Activated CD8-positive, alpha-beta memory T cell treated with anti-CD3 and anti-CD28 coated beads, Interleukin-2, amount 50 U/mL, for 1 hour (primary cell): ENCODE data around the gene TRPV4.
"Not testable (repeated sequence)": the region's sequence is repeated elsewhere in the genome, so short reads cannot be mapped to it uniquely, and the experiment has no call there.

Source experiments
- DNase-seq: peaks from one replicate; pipeline ENCODE4 v3.0.0-alpha.2; 2020; ENCODE audit errors: extremely low read depth

Gene TRPV4

DNA sequence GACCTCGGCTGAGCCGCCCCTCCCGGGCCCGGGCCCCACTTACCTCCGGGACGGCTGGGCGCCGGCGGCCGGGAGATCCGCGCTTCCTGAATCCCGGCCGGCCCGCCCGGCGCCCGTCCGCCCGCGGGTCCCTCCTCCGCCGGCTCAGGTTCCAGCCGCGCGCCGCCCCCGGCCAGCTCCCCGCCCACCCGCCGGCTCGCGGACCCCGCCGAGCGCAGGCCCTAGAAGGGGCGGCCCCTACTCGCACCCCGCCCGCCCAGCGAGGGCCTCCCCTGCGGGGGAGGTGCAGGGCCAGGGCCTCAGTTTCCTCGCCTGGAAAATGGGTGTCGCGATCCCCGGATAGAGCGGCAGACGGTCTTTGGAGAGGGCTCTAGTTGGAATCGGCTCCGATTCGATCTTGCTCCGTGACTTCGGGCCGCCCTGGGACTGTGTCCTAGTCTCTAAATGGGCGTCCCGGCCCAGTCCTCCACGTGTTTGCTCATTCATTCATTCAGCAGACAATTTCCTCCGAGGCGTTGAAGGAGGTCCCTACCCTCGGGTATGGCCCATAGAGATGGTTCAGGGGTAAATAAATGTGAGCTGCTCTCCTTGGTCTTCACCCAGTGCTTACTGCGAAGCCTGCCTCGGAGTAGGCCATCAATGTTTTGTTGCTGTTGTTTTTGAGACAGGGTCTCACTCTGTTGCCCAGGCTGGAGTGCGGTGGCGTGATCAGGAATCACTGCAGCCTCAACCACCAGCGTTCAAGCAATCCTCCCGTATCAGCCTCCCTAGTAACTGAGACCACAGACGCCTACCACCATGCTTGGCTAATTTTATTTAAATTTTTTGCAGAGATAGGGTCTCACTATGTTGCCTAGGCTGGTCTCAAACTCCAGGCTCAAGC lies at the start of gene TRPV4:
Gene TRPV4 (minus strand): TSS at position 92 of the 883 bp plus-strand sequence. CDS start 18,602 bp downstream, outside the sequence.
- DNase-seq = no peak

DNA sequence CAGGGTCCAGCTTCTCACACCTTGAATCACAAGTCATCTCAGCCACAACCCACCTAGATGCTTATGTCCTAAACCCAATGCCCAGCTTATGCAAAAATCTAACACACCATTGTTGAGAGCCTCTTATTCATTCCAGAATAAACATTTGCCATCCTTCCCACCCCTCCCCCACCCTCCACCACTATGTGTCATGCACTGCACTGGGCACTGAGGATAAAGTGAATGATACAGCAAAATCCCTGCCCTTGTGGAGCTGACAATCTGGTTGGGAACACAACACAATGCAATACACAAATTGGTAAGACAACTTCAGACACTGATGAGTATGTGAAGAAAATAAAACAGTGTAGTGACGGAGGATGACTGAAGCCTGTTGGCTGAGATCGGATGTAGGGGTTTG lies 48.6 kb upstream of the TRPV4 start:
- DNase-seq = no peak

DNA sequence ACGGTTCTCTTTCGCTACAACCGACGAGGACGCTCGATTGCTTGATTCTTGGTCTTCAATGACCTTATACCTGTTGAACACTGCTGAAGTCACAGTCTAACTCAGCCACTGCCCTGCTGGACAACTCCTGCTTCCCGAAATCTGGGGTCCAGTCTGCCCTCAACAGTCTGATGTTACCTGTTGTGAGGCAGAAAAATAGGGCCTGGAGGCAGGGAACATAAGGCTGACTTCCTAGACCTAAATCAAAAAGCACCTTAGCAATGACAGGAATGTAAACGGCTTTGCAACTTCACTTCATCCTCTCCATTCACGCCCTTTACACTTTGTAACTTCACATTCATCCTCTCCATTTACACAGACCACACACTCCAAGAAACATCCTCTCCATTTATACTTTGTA lies 47.7 kb upstream of the TRPV4 start:
- DNase-seq = no peak

DNA sequence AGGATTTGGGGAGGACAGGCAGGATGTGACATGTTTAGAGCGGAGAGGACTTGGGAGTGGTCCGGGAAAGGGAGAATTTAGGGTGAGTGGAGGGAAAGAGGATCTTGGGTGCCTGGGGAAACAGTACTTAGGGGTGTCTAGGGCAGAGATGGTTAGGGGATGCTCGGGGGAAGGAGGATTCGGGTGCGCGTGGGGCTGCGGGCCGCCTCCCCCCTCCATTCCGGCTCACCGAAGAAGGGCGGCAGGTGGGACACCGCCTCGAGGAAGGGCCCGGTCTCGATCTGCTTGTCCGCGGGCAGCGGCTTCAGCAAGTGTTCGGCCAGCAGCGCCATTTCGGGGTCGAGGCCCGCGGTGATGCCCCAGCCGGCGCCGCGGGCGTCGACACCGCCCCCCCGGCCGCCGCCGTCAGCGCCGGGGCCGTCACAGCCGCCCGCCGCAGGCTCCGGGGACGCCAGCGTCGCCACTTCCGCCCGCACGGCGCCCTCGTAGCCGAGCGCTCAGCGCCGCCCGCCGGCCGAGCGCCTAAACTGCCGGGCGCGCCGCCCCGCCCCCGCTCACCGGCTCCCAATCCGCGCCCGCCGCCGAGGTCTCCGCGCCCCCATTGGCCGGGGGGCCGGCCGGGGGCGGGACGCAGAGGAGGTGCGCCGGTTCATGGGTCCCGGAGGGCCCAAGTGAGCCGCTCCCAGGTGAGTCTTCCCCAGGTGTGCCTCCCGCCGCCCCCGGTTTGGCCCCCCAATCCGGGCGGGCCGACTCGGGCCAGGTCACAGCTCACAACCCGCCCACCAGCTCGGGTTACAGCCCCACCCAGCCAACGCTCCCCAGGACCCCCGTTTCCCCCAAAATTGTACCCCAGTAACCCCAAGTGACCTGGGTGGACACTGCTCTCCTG lies 47.1 kb upstream of the TRPV4 start, which contains the start of gene GLTP:
Gene GLTP (minus strand): TSS at position 499 of the 889 bp plus-strand sequence. CDS start 167 bp downstream, at position 332.
- peak; percentile 53 for DNase-seq

DNA sequence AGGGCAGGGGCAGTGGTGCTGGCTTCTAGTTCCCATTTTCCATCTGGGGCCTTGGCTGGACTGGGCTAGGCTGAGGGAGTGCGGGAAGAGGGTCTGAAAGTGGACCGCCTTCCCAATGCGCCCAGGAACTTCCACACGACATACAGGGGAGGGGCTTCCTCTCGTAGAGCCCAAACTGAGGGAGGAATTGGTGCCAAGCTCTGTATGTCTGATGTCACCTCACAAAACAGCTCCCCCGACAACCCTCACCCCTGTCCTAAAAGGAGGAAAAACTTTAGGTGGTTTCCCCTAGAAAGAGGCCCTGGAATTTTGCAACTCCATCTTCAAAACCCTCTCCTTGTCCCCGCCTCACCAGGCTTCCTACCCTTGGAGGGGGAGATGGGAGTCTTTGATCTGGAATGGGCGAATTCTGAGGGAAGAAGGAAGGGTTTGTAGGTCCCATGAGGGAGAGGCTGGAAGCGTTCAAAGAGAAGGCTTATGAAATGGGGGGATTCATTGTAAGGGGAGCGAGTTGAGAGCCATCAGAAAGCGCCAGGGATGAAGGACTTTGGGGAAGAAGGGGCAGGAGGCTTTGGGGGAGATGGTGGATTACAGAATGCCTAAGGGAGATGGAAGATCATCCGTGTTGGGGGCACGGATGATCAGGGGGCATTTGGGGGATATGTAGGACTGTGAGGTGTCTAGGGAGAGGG lies 46.3 kb upstream of the TRPV4 start:
- no peak for DNase-seq

DNA sequence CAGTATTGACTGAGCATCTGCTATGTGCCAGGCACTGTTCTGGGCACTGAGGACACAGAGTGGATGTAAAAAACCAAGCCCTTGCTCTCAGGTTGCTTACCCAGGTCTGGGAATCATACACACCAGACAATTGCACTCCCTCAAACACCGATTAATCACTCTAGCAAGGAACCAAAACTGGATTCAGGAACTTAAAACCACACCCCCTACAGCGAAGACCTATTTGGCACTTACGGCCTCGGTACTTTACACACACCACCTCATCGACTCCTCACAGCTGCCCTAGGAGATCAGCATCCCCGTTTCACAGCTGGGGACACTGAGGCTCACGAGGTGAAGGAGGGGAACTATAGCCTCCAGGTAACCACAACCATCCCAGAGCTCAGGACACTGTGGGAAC lies 45.6 kb upstream of the TRPV4 start:
- no peak for DNase-seq

DNA sequence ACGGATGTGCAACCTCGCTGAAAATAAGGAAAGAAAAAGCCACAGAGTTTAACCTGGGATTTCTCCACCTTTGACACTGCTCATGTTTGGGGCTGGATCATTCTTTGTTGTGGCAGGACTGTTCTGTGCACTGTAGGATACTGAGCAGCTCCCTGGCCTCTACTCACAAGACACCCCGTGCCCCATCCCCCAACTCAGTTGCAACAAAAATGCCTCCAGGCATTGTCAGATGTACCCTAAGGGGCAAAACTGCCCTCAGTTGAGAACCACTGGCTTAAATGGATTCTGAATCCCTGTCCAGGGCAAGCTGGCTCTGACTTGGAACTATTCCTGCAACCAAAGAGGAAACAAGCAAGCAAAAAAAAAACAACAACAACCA lies 45.0 kb upstream of the TRPV4 start:
- no peak for DNase-seq

DNA sequence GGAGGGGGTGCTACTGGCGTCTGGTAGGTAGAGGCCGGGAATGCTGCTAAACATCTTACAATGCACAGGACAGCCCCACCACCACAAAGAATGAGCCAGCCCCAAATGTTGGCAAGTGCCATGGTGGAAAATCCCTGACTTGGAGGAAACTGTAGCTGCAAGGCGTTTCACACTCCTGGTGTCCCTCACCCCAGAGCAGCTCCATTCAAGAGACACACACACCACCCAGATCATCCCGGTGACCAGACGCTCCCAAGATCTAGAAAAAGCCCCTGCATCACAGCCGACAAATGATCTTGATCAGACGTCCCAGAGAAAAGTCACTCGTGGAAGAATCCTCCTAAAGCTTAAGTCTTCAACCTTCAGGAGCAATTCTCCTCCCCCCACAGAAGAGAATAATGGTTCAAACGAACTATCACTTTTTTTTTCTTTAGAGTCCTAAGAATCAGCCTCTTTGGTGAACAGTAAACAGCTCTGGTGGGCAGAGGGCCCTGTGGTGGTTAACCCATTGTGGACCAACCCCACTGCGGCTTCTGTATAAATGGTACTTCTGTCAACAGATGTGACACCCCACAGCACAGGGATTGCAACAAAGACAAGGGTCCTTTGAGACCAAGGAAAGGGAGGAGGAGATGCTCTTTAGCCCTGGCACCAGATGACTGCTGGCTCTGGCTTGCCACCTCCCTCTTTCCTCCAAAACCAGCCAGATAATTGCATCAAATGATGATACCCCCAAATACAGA lies 44.5 kb upstream of the TRPV4 start:
- DNase-seq = no peak

DNA sequence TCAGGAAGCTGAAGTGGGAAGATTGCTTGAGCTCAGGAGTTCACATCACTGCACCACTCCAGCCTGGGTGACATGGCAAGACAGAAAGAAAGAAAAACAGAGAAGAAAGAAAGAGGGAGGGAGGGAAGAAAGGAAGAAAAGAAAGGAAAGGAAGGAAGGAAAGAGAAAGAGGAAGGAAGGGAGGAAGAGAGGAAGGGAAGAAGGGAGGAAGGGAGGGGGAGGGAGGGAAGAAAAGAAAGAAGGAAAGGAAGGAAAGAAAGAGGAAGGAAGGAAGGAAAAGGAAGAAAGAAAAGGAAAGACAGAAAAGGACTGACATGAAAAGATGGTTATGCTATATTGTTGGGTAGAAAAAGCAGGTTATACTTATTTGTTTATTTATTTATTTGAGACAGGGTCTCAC lies 43.2 kb upstream of the TRPV4 start:
- DNase-seq = no peak

DNA sequence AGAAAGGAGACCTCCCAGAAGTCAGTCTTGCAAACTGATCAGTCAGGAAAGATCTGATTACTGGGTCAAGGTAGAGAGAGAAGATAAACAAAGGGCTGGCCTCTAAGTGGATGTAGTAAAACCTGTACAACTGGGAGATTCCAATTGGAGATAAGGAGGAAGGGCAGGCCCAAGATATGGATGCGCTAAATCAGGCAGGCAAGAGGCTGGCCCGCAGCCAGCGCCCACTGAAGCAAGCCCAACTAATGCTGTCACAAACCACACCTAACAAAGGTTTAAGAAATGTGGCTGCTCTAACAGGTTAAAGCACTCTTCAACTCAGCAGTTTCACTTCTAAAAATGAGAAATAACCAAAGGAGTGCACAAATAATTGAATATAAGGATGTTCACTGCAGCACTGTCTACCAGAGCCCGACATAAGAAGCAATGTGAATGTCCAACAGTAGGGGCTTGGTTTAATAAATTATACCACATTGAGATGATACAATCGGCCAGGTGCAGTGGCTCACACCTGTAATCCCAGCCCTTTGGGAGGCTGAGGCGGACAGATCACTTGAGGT lies 42.5 kb upstream of the TRPV4 start:
- DNase-seq = no peak

DNA sequence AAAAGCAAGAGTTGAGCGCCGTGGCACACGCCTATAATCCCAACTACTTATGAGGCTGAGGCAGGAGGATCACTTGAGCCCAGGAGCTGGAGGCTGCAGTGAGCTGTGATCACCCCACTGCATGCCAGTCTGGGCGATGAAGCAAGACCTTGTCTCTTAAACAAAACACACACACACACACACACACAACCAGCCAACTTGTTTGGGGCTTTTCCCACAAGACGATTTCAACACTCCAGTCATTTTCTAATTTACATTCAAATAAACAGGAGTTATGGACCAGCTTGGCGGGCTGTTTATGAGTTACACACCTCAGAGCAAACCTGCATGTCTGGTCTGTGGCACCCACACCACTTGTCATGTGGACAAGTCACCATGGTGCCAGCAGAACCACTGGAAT lies 40.5 kb upstream of the TRPV4 start:
- no peak for DNase-seq

DNA sequence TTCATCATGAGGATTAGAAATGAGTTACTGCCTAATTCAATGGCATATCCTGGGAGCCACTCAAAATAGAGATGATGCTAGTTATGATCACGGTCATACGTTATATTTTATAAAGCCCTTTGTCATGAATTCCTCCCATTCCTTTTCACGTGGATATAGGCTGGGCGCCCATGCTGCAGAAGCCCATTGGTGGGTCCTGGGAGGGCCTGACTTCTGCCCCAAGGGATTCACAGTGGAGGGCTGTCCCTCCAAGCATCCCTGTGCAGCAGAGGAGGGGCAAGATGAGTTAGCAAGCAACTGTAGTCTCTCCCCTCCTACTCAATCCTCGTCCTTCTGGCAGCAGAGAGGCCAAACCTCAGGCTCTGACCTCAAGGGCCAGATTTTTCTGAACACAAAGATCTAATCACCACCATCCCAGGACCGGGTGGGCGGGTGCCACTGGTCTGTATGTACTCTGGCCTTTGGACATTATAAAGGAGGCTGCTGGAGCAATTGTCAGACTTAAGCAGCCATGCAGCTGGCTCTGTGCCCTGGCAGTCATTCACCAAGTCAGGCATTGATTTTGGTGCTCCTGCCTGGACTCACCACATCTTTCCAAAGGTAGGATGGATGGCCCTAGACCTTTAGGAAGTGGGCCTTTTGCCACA lies 38.6 kb upstream of the TRPV4 start:
- DNase-seq = no peak

DNA sequence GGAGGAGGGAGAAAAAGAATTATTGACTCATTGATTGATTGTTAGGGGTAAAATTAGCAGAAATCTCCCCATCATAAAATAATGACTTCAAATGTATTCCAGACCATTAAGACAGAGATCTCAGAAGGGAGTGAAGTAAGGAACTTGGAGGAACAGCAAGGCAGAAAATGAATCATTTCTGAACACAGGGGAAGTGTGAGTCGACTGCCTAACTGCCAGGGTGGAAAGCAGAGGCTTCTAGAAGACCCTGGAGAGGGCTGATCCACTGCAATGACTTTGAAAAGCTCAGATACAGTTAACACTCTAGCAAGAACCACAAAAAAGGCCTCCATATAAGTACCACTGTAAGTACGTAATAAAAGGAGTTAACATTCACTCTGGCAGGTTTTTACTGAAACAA lies 37.5 kb upstream of the TRPV4 start:
- DNase-seq = no peak

DNA sequence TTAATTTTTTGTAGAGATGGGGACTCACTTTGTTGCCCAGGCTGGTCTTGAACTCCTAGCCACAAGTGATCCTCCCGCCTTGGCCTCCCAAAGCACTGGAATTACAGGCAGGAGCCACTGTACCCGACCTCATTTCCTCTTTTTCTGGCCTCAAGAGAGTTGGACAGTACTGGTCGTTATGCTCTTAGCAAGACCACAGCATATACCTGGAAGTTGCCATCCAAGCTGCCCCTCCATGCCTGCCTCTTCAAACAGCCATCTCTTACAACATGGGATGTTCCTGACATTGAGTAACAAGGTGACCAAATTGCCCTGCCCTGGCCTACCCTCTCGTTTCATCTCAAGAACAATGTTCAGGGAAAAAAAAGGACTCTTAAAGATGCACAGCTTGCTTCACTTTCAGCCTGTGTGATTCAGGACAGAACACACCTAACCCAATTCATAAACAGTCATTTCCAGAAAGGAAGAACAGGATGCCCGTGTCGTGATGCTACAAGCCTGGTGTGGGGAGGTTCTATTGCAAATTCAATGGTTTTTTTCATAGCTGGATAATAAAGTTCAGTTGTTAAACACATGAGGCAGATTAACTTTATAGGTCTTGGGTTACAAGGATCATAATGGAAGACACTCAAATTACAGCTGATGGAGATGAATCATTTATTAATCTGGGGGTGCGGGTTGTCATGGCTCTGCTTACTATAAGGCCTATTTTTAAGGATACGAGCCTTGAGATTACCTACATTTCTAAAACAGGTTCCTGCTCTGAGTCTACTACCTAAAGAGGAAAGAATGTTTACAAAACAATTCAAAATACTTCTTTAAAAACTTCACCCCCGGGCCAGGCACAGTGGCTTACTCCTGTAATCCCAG lies 35.2 kb upstream of the TRPV4 start:
- DNase-seq = no peak

DNA sequence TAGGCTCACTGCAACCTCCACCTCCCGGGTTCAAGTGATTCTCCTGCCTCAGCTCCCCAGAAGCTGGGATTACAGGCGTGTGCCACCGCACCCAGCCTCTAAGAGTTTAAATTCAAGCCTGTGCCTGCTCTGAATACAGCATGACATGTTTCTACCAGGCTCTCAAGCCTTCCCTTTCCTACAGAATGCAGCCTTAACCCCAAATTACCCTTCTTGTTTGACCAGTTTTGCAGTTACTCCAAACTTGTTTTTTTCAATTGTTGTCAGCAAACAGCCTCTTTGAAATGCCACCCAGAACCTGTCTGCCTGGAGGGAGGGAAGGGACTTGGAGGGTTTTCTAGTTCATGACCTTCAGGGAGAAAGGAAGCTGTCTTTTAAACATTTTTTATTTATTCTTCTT lies 31.7 kb upstream of the TRPV4 start:
- DNase-seq = no peak

DNA sequence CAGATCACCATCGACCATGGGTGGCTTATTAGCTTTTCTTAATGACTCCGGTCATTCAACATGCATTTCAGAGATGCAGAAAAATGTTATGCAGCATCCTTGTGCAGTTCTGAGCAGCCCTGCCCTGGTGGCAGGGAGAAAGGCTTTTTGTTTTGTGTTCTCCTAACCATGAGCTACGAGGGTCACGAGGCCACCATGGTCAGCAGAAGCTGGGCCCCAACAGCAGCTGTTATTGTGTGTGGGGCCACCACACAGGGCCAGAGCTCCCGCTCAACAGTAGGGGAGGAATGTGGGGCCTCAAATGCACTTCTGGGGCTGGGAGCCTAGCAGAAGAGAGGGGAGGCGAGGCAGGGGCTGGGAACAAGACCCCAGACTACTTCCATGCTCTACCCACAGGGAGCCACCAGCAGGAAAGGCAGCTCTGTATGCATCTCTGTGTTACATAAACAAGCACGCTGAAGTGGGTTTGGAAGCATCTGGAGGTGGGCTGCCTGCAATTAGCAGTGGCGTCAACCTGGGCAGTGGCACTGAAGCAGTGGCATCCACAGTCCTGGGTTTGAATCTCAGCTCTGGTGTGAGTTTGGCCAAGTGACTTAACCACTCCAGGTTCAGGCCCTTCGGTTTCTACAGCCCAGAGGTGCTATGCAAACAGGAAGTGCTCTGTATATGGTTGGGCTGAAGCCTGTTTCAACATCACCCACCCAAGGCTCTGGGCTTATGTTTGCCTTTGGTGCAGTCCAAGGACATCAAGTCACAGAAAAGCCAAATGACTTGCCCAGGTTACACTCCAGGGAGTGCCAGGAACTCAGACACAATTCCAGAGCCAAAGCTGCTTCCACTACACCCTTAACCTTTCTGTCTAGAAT lies 30.9 kb upstream of the TRPV4 start:
- no peak for DNase-seq

DNA sequence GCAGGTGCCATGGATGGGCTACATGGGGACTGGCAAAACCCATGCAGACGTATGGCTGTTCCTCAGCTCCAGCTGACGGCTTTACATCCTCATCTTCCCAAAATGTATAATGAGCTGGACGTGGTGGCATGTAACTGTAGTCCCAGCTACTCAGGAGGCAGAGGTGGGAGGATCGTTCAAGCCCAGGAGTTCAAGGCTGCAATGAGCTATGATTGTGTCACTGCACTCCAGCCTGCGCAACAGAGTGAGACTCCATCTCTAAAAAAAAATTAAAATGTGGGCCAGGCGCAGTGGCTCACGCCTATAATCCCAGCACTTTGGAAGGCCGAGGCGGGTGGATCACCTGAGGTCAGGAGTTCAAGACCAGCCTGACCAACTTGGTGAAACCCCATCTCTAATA lies 29.3 kb upstream of the TRPV4 start:
- not testable (repeated sequence) for DNase-seq

DNA sequence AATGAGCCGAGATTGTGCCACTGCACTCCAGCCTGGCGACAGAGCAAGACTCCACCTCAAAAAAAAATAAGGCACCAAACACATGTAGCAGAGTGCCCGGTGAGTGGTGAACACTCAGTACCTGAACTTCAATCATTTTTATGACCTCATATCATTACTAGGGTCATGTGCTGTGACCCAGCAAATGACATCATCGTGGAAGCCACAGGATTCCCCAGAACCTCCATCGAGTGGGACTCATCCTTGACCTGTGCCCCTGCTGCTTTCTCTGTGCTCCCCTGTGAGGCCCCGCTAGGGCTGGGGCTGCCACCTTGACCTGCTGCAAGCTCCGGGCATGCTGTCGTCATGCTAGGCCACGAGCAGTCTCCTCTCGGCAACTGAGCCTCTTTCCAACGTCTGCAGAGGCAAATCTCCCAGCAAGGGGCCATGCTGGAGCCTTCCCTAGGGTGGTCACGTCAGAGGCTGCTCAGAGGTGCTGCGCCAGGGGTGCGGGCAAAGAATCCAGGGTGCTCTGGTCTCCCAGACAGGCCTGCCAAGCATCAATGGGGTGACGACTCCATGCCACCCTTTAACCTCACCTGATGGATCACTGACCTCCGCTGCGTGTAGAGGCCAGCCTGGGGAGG lies 28.6 kb upstream of the TRPV4 start:
- no peak for DNase-seq
